ENCODE measurements around the gene ZNF805.
"Not testable (repeated sequence)": the region's sequence is repeated elsewhere in the genome, so short reads cannot be mapped to it uniquely, and the experiment has no call there.

Gene ZNF805

GRCh38 chr19:57240311-57241090 is at the start of gene ZNF805:
TSS of gene ZNF805 (plus strand) at chr19:57240632. CDS start at chr19:57240892, 260 bp downstream.
- TF ChIP-seq, protein P1, sequence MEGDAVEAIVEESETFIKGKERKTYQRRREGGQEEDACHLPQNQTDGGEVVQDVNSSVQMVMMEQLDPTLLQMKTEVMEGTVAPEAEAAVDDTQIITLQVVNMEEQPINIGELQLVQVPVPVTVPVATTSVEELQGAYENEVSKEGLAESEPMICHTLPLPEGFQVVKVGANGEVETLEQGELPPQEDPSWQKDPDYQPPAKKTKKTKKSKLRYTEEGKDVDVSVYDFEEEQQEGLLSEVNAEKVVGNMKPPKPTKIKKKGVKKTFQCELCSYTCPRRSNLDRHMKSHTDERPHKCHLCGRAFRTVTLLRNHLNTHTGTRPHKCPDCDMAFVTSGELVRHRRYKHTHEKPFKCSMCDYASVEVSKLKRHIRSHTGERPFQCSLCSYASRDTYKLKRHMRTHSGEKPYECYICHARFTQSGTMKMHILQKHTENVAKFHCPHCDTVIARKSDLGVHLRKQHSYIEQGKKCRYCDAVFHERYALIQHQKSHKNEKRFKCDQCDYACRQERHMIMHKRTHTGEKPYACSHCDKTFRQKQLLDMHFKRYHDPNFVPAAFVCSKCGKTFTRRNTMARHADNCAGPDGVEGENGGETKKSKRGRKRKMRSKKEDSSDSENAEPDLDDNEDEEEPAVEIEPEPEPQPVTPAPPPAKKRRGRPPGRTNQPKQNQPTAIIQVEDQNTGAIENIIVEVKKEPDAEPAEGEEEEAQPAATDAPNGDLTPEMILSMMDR (IDR thresholded peaks at IDR 0.05; ENCODE audit: low read length, missing control alignments) = no peak
- peak within 1 kb of the TSS; percentile 99 for H3K4me3 ChIP-seq (replicated peaks; ENCODE audit: low read depth, low read length)
- peak; percentile 93 for DNase-seq (ENCODE audit: low read depth)

GRCh38 chr19:57191141-57192076 is 49.0 kb upstream of the ZNF805 start, which contains the start of gene ZNF264:
TSS of gene ZNF264 (plus strand) at chr19:57191500. CDS start at chr19:57191914, 414 bp downstream.
- peak within 1 kb of the TSS; percentile 93 for H3K4me3 ChIP-seq (replicated peaks; ENCODE audit: low read depth, low read length)
- peak; percentile 91 for DNase-seq (ENCODE audit: low read depth)
- TF ChIP-seq, protein P1 (IDR thresholded peaks at IDR 0.05; ENCODE audit: low read length, missing control alignments) = no peak

- TF ChIP-seq, protein P1 (IDR thresholded peaks at IDR 0.05; ENCODE audit: low read length, missing control alignments) = no peak
- DNase-seq (ENCODE audit: low read depth) = no peak
- peak overlapping the region; percentile 93 for H3K4me3 ChIP-seq (replicated peaks; ENCODE audit: low read depth, low read length)
These were observed 48.4 kb upstream of the ZNF805 start for GRCh38 chr19:57192077-57192420.

DNA sequence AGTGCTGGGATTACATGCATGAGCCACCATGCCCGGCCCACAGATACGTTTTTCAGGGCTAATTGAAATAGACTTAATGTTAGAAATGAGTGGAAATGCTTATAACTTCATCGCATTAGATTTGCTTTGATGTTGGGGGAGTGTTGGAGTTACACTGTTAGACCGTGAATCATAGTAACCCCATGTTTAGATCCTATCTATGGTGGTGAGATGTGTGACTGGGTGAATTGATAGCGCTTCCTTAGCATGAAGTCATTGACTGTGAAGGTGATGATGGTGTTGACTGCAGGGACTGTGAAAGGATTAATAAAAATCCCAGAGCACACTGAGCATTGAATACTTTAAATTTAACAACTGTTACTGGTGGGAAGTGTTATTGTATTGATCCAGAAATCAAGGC is 47.4 kb upstream of the ZNF805 start:
- no peak for DNase-seq (ENCODE audit: low read depth)
- peak overlapping the region; percentile 93 for H3K4me3 ChIP-seq (replicated peaks; ENCODE audit: low read depth, low read length)
- TF ChIP-seq, protein P1 (IDR thresholded peaks at IDR 0.05; ENCODE audit: low read length, missing control alignments) = no peak

- DNase-seq (ENCODE audit: low read depth) = not testable (repeated sequence)
These were observed 42.6 kb upstream of the ZNF805 start for GRCh38 chr19:57197874-57198273.

DNA sequence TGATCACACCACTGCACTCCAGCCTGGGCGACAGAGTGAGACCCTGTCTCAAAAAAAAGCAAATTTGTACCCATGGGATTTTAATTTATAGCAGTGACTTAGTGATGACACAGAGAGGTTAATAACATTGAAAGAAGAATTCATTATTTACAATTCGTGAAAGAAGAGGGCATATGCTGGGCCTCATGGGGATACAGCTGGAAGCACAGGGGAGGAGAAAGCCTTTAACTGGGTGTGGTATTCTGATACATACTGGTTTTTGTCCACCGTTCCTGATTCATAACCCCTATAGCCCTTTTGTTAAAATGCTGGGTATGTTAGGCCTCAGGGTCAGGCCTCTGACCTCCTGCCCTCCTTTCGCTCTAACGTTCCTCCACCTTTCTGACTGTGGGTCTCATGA is 38.3 kb upstream of the ZNF805 start:
- no peak for DNase-seq (ENCODE audit: low read depth)
- TF ChIP-seq, protein P1 (IDR thresholded peaks at IDR 0.05; ENCODE audit: low read length, missing control alignments) = no peak
- H3K4me3 ChIP-seq (replicated peaks; ENCODE audit: low read depth, low read length) = no peak overlapping the region

More at GRCh38 chr19:57197874-57198273, 42.6 kb upstream of the ZNF805 start:
- H3K4me3 ChIP-seq (replicated peaks; ENCODE audit: low read depth, low read length) = not testable (repeated sequence)

GRCh38 chr19:57210381-57210780 is 30.1 kb upstream of the ZNF805 start:
- H3K4me3 ChIP-seq (replicated peaks; ENCODE audit: low read depth, low read length) = no peak overlapping the region
- no peak for DNase-seq (ENCODE audit: low read depth)
- TF ChIP-seq, protein P1 (IDR thresholded peaks at IDR 0.05; ENCODE audit: low read length, missing control alignments) = no peak
